ENCODE results near the gene PCSK5.
A peak's percentile ranks its signal among the peaks of the same experiment; 100 is the strongest.

The PCSK5 gene

DNA sequence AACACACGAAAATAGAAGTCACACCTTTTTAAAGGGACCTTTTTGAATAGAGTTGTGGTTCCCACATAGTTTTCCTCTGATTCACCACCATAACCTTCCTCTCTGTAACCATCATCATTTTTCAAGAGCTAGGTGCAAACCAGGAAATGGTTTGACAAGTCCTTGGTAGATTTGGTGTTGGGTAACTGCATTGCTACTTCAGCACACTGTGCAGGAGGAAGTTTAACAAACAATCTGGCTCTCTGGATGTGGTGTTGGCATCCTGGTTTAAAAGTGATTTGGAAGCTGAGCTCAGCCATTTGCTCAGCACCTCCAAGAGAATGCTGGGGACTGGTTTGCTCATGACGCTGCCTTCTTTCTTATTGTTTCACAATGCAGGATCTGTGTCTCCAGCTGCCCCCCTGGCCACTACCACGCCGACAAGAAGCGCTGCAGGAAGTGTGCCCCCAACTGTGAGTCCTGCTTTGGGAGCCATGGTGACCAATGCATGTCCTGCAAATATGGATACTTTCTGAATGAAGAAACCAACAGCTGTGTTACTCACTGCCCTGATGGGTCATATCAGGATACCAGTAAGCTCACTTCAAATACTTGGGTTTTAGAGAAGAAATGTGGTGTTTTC lies 290.7 kb downstream of the PCSK5 start:
- no peak overlapping the region for H2BK15ac ChIP-seq (ENCODE audit: low read depth, poor library complexity, severe bottlenecking)
- no peak overlapping the region for H4K91ac ChIP-seq (ENCODE audit: low read length)
- H3K27me3 ChIP-seq (ENCODE audit: control insufficient read depth in 1 of 2, insufficient read depth in 1 of 2, low read length in 2 of 2), result no peaks in the 10 kb centered on the region
- H3K23ac ChIP-seq (ENCODE audit: low read length in 2 of 2), result no peak overlapping the region
- no peak overlapping the region for H2BK120ac ChIP-seq (ENCODE audit: low read depth, low read length)
- H3K18ac ChIP-seq (ENCODE audit: low read depth in 1 of 2, low read length in 2 of 2), result peak overlapping the region in 1 of 2 experiments; percentile 59
- H3K9me3 ChIP-seq (ENCODE audit: control insufficient read depth, low read length), result no peaks in the 10 kb centered on the region
- no peak overlapping the region for H3K4me3 ChIP-seq (ENCODE audit: insufficient read depth in 1 of 2, low read depth in 1 of 2, low read length in 2 of 2)
- 47% methylated on average over 5 of the region's 5 CpGs for WGBS
- no peak overlapping the region for H3K4ac ChIP-seq (ENCODE audit: low read depth in 1 of 2, low read length in 2 of 2)
- peak; percentile 88 for DNase-seq
- no peaks in the 10 kb centered on the region for H3K36me3 ChIP-seq (ENCODE audit: control insufficient read depth in 1 of 2, insufficient read depth in 2 of 2, low read depth in 1 of 2, low read length in 2 of 2)
- H2BK5ac ChIP-seq (ENCODE audit: low read depth, low read length, poor library complexity, severe bottlenecking), result no peak overlapping the region
- H3K4me1 ChIP-seq (ENCODE audit: control insufficient read depth, insufficient read depth, low read depth, low read length), result peaks cover 8% of the 10 kb centered on the region
- no peak overlapping the region for H3K4me2 ChIP-seq (ENCODE audit: low read length, poor library complexity, severe bottlenecking)
- H2BK12ac ChIP-seq (ENCODE audit: low read length in 2 of 2), result no peak overlapping the region
- H4K8ac ChIP-seq (ENCODE audit: low read length), result no peak overlapping the region
- H3K14ac ChIP-seq (ENCODE audit: low read length in 2 of 2), result no peak overlapping the region
- no peaks in the 10 kb centered on the region for H3K79me1 ChIP-seq (replicated peaks; ENCODE audit: low read length, poor library complexity, severe bottlenecking)
- peak overlapping the region; percentile 15 for H2AFZ ChIP-seq (ENCODE audit: low read depth, low read length)
- peak overlapping the region; percentile 56 for H3K27ac ChIP-seq (ENCODE audit: low read length, poor library complexity, severe bottlenecking)
- no peak overlapping the region for H3K9ac ChIP-seq (ENCODE audit: low read length)
- no peak overlapping the region for H2AK5ac ChIP-seq (ENCODE audit: low read length, severe bottlenecking)

- H3K36me3 ChIP-seq (ENCODE audit: control insufficient read depth in 1 of 2, insufficient read depth in 2 of 2, low read depth in 1 of 2, low read length in 2 of 2), result no peaks in the 10 kb centered on the region
- no peak overlapping the region for H2BK120ac ChIP-seq (ENCODE audit: low read depth, low read length)
- no peak overlapping the region for H3K4me2 ChIP-seq (ENCODE audit: low read length, poor library complexity, severe bottlenecking)
- WGBS, result 98% methylated on average over 5 of the region's 5 CpGs
- no peaks in the 10 kb centered on the region for H3K9me3 ChIP-seq (ENCODE audit: control insufficient read depth, low read length)
- H3K27ac ChIP-seq (ENCODE audit: low read length, poor library complexity, severe bottlenecking), result peak overlapping the region; percentile 56
- no peak overlapping the region for H2BK12ac ChIP-seq (ENCODE audit: low read length in 2 of 2)
- no peaks in the 10 kb centered on the region for H3K27me3 ChIP-seq (ENCODE audit: control insufficient read depth in 1 of 2, insufficient read depth in 1 of 2, low read length in 2 of 2)
- peak overlapping the region; percentile 20 for H2AK5ac ChIP-seq (ENCODE audit: low read length, severe bottlenecking)
- peak overlapping the region; percentile 13 to 30 for H3K4ac ChIP-seq (ENCODE audit: low read depth in 1 of 2, low read length in 2 of 2)
- no peak overlapping the region for H3K18ac ChIP-seq (ENCODE audit: low read depth in 1 of 2, low read length in 2 of 2)
- DNase-seq, result no peak
- H2BK5ac ChIP-seq (ENCODE audit: low read depth, low read length, poor library complexity, severe bottlenecking), result no peak overlapping the region
- H3K14ac ChIP-seq (ENCODE audit: low read length in 2 of 2), result no peak overlapping the region
- peaks cover 8% of the 10 kb centered on the region for H3K4me1 ChIP-seq (ENCODE audit: control insufficient read depth, insufficient read depth, low read depth, low read length)
- H4K8ac ChIP-seq (ENCODE audit: low read length), result no peak overlapping the region
- H3K4me3 ChIP-seq (ENCODE audit: insufficient read depth in 1 of 2, low read depth in 1 of 2, low read length in 2 of 2), result no peak overlapping the region
- H3K23ac ChIP-seq (ENCODE audit: low read length in 2 of 2), result no peak overlapping the region
- H3K9ac ChIP-seq (ENCODE audit: low read length), result no peak overlapping the region
- no peak overlapping the region for H2BK15ac ChIP-seq (ENCODE audit: low read depth, poor library complexity, severe bottlenecking)
- H3K79me1 ChIP-seq (replicated peaks; ENCODE audit: low read length, poor library complexity, severe bottlenecking), result no peaks in the 10 kb centered on the region
- no peak overlapping the region for H2AFZ ChIP-seq (ENCODE audit: low read depth, low read length)
- no peak overlapping the region for H4K91ac ChIP-seq (ENCODE audit: low read length)
Observed at GRCh38 chr9:76181781-76182180, 291.3 kb downstream of the PCSK5 start.

- WGBS, result no CpG with 5 or more reads among the region's 1 CpG
- H3K27ac ChIP-seq (ENCODE audit: low read length, poor library complexity, severe bottlenecking), result no peak overlapping the region
- H2AK5ac ChIP-seq (ENCODE audit: low read length, severe bottlenecking), result no peak overlapping the region
- no peaks in the 10 kb centered on the region for H3K27me3 ChIP-seq (ENCODE audit: control insufficient read depth in 1 of 2, insufficient read depth in 1 of 2, low read length in 2 of 2)
- no peak overlapping the region for H3K14ac ChIP-seq (ENCODE audit: low read length in 2 of 2)
- H3K79me1 ChIP-seq (replicated peaks; ENCODE audit: low read length, poor library complexity, severe bottlenecking), result no peaks in the 10 kb centered on the region
- H3K36me3 ChIP-seq (ENCODE audit: control insufficient read depth in 1 of 2, insufficient read depth in 2 of 2, low read depth in 1 of 2, low read length in 2 of 2), result no peaks in the 10 kb centered on the region
- no peak overlapping the region for H3K23ac ChIP-seq (ENCODE audit: low read length in 2 of 2)
- H2AFZ ChIP-seq (ENCODE audit: low read depth, low read length), result no peak overlapping the region
- H3K4me1 ChIP-seq (ENCODE audit: control insufficient read depth, insufficient read depth, low read depth, low read length), result peaks cover 5% of the 10 kb centered on the region
- H4K8ac ChIP-seq (ENCODE audit: low read length), result no peak overlapping the region
- no peak for DNase-seq
- H2BK120ac ChIP-seq (ENCODE audit: low read depth, low read length), result no peak overlapping the region
- no peak overlapping the region for H2BK12ac ChIP-seq (ENCODE audit: low read length in 2 of 2)
- no peak overlapping the region for H2BK5ac ChIP-seq (ENCODE audit: low read depth, low read length, poor library complexity, severe bottlenecking)
- no peak overlapping the region for H3K4me2 ChIP-seq (ENCODE audit: low read length, poor library complexity, severe bottlenecking)
- H3K18ac ChIP-seq (ENCODE audit: low read depth in 1 of 2, low read length in 2 of 2), result no peak overlapping the region
- no peak overlapping the region for H4K91ac ChIP-seq (ENCODE audit: low read length)
- H2BK15ac ChIP-seq (ENCODE audit: low read depth, poor library complexity, severe bottlenecking), result no peak overlapping the region
- no peaks in the 10 kb centered on the region for H3K9me3 ChIP-seq (ENCODE audit: control insufficient read depth, low read length)
- no peak overlapping the region for H3K4ac ChIP-seq (ENCODE audit: low read depth in 1 of 2, low read length in 2 of 2)
- H3K4me3 ChIP-seq (ENCODE audit: insufficient read depth in 1 of 2, low read depth in 1 of 2, low read length in 2 of 2), result no peak overlapping the region
- no peak overlapping the region for H3K9ac ChIP-seq (ENCODE audit: low read length)
Observed at GRCh38 chr9:76185432-76185831, 295.0 kb downstream of the PCSK5 start.

DNA sequence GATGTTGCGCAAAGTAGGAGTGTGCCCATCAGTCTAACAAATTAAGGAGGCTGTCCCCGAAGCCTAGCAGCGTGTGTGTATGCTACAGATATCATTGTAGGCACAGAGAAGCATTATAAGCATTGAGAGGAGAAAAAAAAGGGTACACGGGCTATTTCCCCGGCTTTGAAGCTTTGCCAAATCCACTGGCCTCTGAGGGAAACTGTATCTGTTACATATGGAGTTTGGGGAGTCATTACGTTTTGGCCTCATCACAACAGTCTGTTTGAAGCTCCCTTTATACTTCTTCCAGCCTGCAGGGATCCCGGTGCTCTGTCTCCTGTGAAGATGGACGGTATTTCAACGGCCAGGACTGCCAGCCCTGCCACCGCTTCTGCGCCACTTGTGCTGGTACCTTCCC lies 297.8 kb downstream of the PCSK5 start:
- Histone ChIP-seq H2BK5ac (ENCODE audit: low read depth, low read length, poor library complexity, severe bottlenecking) (no peak overlapping the region), H2AK5ac (ENCODE audit: low read length, severe bottlenecking) (no peak overlapping the region), H3K9me3 (ENCODE audit: control insufficient read depth, low read length) (no peaks in the 10 kb centered on the region), H4K91ac (ENCODE audit: low read length) (no peak overlapping the region), H3K4me2 (ENCODE audit: low read length, poor library complexity, severe bottlenecking) (no peak overlapping the region), H3K36me3 (ENCODE audit: control insufficient read depth in 1 of 2, insufficient read depth in 2 of 2, low read depth in 1 of 2, low read length in 2 of 2) (no peaks in the 10 kb centered on the region), H2BK120ac (ENCODE audit: low read depth, low read length) (no peak overlapping the region), H2BK15ac (ENCODE audit: low read depth, poor library complexity, severe bottlenecking) (no peak overlapping the region), H3K14ac (ENCODE audit: low read length in 2 of 2) (no peak overlapping the region), H3K79me1 (replicated peaks; ENCODE audit: low read length, poor library complexity, severe bottlenecking) (no peaks in the 10 kb centered on the region), H3K4me1 (ENCODE audit: control insufficient read depth, insufficient read depth, low read depth, low read length) (no peaks in the 10 kb centered on the region), H3K27ac (ENCODE audit: low read length, poor library complexity, severe bottlenecking) (no peak overlapping the region), H4K8ac (ENCODE audit: low read length) (no peak overlapping the region), H3K4ac (ENCODE audit: low read depth in 1 of 2, low read length in 2 of 2) (no peak overlapping the region), H3K27me3 (ENCODE audit: control insufficient read depth in 1 of 2, insufficient read depth in 1 of 2, low read length in 2 of 2) (no peaks in the 10 kb centered on the region), H3K4me3 (ENCODE audit: insufficient read depth in 1 of 2, low read depth in 1 of 2, low read length in 2 of 2) (no peak overlapping the region), H3K18ac (ENCODE audit: low read depth in 1 of 2, low read length in 2 of 2) (no peak overlapping the region), H3K9ac (ENCODE audit: low read length) (no peak overlapping the region), H2AFZ (ENCODE audit: low read depth, low read length) (no peak overlapping the region), H3K23ac (ENCODE audit: low read length in 2 of 2) (no peak overlapping the region), H2BK12ac (ENCODE audit: low read length in 2 of 2) (no peak overlapping the region)
- DNase-seq, result no peak
- 90% methylated on average over 11 of the region's 11 CpGs for WGBS
